Measurements from ENCODE around the gene GABARAPL2.

DNA sequence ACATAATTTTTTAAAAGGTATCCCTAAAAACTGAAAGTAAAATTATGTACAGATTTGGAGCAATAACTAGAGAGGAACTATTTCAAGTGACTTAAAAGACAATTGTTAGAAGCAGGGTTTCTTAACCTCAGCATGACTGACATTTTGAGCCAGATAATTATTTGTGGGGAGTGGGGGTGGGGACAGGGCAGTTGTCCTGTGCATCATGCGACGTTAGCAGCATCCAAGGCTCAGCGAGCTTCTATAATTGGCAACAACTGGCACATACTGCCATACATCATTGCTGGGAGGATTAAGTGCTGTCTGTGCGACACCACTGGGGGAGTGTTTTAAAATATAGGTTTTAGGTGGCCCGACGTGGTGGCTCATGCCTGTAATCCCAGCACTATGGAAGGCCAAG lies 27.1 kb downstream of the GABARAPL2 start:
- TF ChIP-seq, protein P1, sequence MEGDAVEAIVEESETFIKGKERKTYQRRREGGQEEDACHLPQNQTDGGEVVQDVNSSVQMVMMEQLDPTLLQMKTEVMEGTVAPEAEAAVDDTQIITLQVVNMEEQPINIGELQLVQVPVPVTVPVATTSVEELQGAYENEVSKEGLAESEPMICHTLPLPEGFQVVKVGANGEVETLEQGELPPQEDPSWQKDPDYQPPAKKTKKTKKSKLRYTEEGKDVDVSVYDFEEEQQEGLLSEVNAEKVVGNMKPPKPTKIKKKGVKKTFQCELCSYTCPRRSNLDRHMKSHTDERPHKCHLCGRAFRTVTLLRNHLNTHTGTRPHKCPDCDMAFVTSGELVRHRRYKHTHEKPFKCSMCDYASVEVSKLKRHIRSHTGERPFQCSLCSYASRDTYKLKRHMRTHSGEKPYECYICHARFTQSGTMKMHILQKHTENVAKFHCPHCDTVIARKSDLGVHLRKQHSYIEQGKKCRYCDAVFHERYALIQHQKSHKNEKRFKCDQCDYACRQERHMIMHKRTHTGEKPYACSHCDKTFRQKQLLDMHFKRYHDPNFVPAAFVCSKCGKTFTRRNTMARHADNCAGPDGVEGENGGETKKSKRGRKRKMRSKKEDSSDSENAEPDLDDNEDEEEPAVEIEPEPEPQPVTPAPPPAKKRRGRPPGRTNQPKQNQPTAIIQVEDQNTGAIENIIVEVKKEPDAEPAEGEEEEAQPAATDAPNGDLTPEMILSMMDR (IDR thresholded peaks at IDR 0.05), result no peak
- TF ChIP-seq EP300 (IDR thresholded peaks at IDR 0.05) (no peak), POLR2A (IDR thresholded peaks at IDR 0.05) (no peak)

Measured in stomach (tissue), 4 donors.